Endodermal cell (in vitro differentiated cells): ENCODE data around the gene RASSF7. TPM values are rescaled to one million over a fixed set of nuclear protein-coding genes. Genes with fewer than 3 reads are reported as not detected.

Experiments
- DNase-seq: peaks from one replicate; pipeline ENCODE4 v3.0.0-alpha.2; 2017
- H3K27ac ChIP-seq: 2 replicates; pipeline ENCODE4 v1.5.1; 2013; ENCODE audit warnings: mild to moderate bottlenecking, low read depth, low read length, moderate library complexity
- H3K27me3 ChIP-seq: 2 replicates; pipeline ENCODE4 v1.6.1; 2013; ENCODE audit warnings: mild to moderate bottlenecking, low read length, moderate library complexity; ENCODE audit not compliant: insufficient read depth, control insufficient read depth, poor library complexity, severe bottlenecking
- H3K36me3 ChIP-seq: 2 replicates; pipeline ENCODE4 v1.7.0; 2013; ENCODE audit warnings: mild to moderate bottlenecking, low read length, moderate library complexity; ENCODE audit not compliant: control insufficient read depth, insufficient read depth
- H3K4me1 ChIP-seq: one replicate; pipeline ENCODE4 v1.7.0; 2013; ENCODE audit warnings: low read length; ENCODE audit not compliant: control insufficient read depth, insufficient read depth
- H3K4me3 ChIP-seq: 2 replicates; pipeline ENCODE4 v1.5.1; 2013; ENCODE audit warnings: mild to moderate bottlenecking, low read length, moderate library complexity
- H3K9ac ChIP-seq: 2 replicates; pipeline ENCODE4 v1.6.1; 2013; ENCODE audit warnings: mild to moderate bottlenecking, low read length, moderate library complexity; ENCODE audit not compliant: poor library complexity, severe bottlenecking; ENCODE audit errors: extremely low read depth
- H3K9me3 ChIP-seq: 2 replicates; pipeline ENCODE4 v1.6.1; 2013; ENCODE audit warnings: mild to moderate bottlenecking, low read length, moderate library complexity; ENCODE audit not compliant: control insufficient read depth
- H3K27ac Mint-ChIP-seq: 2 replicates; pipeline ENCODE4 v1.8.0; 2020; ENCODE audit warnings: mixed read lengths
- H3K27me3 Mint-ChIP-seq: 2 replicates; pipeline ENCODE4 v1.8.0; 2021; ENCODE audit warnings: mild to moderate bottlenecking, mixed read lengths; ENCODE audit not compliant: insufficient read depth
- H3K36me3 Mint-ChIP-seq: 2 replicates; pipeline ENCODE4 v1.8.0; 2020; ENCODE audit warnings: low read depth, mixed read lengths
- H3K4me1 Mint-ChIP-seq: 2 replicates; pipeline ENCODE4 v1.8.0; 2020; ENCODE audit warnings: mixed read lengths
- H3K4me3 Mint-ChIP-seq: 2 replicates; pipeline ENCODE4 v1.8.0; 2020; ENCODE audit warnings: mild to moderate bottlenecking, moderate library complexity, mixed read lengths
- H3K9me3 Mint-ChIP-seq: 2 replicates; pipeline ENCODE4 v1.8.0; 2020; ENCODE audit warnings: mild to moderate bottlenecking, mixed read lengths
- CTCF ChIP-seq: fragments of 200-600 bp; sonication (generic); conservative IDR thresholded peaks from 2 replicates; pipeline ENCODE4 v1.5.0; 2021; ENCODE audit warnings: antibody characterized with exemption, mild to moderate bottlenecking
- WGBS, 2 experiments: methylation state at CpG; one replicate each; pipeline versions ENCODE4 v1.1.5 to v1.1.7; 2013; ENCODE audit warnings: missing lambda C conversion rate in 2 of 2, mixed read lengths in 1 of 2; ENCODE audit not compliant: insufficient coverage in 1 of 2, insufficient read length in 1 of 2; 5-methylcytosine and 5-hydroxymethylcytosine counted together
- total RNA-seq, 2 donors: library from RNA; stranded (reverse); fragmentation: NEBNext Ultra II Directional in 1 of 2; extraction: Animal tissue kit (Norgen Biotek cat#: 25700) in 1 of 2; gene quantifications; 2 replicates in 1 of 2; 3 replicates in 1 of 2; pipeline ENCODE4 v1.2.1, GENCODE V29; 2021

RASSF7 gene
- total RNA-seq, 2 donors from 2014 or later = 34.2 to 36.3 TPM

DNA sequence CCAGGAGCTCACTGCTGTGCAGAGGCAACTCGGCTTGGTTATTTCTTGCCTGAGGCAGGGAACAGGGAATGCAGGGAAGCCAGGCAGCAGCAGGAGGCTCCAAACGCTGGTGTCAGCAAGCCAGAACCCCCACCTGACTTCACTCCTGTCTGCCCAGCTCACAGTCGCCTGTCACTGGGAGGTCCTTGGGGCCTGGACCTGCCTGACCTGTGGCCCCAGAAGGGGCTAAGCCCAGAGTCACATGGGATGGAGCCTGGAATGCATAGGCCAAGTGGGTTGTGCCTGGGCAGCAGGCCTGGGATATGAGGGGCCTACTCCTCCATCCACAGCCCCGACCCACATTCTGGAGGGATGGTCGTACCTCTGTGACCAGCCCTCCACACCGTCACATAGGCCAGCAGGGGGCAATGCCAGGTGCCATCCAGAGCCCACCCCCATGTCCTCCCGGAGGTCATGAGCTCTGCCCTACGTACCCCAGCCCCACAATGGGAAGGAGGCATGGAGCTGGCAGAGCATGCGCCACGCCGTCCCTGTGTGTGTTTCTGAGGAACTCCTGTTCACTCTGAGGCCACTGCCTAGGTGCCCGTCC lies 5.2 kb downstream of the RASSF7 start:
- 81 to 85% methylated on average over 8 to 12 of the region's 12 CpGs for WGBS, 2 experiments
- Histone ChIP-seq H3K9me3 (no peaks in the 10 kb centered on the region), H3K36me3 (peaks cover 8% of the 10 kb centered on the region), H3K4me1 (peaks cover 7% of the 10 kb centered on the region), H3K9ac (no peak overlapping the region), H3K4me3 (no peak overlapping the region), H3K27ac (no peak overlapping the region), H3K27me3 (no peaks in the 10 kb centered on the region)
- H3K27me3 Mint-ChIP-seq = peaks cover 13% of the 10 kb centered on the region
- H3K36me3 Mint-ChIP-seq = peaks cover 13% of the 10 kb centered on the region
- no peak for TF ChIP-seq CTCF
- H3K4me3 Mint-ChIP-seq = no peak overlapping the region
- H3K4me1 Mint-ChIP-seq = peaks cover 1% of the 10 kb centered on the region
- H3K27ac Mint-ChIP-seq = no peak overlapping the region
- DNase-seq = peak; percentile 33
- no peaks in the 10 kb centered on the region for H3K9me3 Mint-ChIP-seq

DNA sequence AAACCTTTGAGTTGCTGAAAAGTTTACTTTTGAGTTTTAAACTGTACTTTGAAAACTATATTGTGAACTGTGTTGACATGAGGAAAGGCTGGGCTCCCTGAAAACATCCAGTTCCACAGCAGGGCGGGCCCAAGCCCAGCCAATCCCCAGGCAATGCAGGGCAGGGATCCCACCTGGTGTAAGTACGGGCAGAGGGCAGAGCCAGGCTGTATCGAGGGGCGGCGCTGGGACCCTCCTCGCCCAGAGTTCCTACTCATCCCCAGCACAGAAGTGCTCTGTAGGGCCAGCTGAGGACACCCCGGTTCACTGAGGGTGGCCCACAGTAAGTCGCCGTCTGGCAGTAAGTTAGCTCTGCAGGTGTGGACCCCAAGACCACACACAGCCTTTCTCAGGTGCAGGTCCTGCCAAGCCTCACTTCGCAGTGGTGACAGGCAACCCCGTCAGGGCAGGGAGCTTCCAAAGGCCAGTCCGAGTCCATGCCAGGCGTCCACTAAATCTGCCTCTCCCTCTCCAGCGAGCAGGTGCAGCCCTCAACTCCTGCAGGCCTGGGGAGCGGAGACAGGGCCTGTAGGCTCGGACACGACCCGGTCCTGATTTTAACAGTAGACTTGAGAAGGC lies 6.3 kb downstream of the RASSF7 start:
- no peaks in the 10 kb centered on the region for H3K9me3 Mint-ChIP-seq
- peaks cover 15% of the 10 kb centered on the region for H3K27me3 Mint-ChIP-seq

DNA sequence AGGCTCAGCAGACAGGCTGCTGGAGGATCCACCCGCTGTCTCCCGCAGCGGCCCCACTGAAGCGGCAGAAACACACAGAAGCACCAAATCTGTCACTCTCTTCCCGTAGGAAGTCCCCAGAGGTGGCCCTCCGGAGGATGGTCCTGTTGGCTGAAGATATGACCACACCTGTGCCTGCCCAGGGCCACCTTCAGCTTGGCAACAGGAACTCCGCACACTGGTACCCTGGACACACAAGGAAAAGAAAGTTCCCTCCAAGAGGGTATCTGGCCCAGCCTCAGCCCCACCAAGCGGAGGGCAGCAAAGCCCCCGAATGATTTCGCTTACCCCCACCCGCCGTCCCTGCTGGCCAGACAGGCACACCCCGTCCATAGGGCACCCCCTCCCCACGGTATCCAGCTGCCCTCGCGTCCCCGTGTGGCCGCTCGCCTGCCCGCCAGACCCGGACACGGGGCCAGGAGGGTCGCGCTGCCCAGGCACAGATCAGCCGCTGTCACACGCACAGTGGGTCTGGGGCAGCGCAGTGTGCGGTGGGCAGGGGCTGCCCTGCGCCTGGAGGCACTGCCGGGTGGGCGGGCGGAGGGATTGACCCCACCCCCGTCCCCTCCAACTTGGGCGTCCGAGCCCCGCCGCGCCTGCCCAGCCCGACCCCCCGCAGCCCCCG lies 7.0 kb downstream of the RASSF7 start:
- H3K4me3 Mint-ChIP-seq = peak overlapping the region; percentile 66
- WGBS, 2 experiments = 23 to 38% methylated on average over 23 to 41 of the region's 41 CpGs
- no peak for DNase-seq

More for the DNA sequence above, 6.3 kb downstream of the RASSF7 start:
- peak overlapping the region; percentile 79 for H3K4me3 ChIP-seq
- no peak overlapping the region for H3K27ac Mint-ChIP-seq
- DNase-seq = peak; percentile 47
- H3K4me1 Mint-ChIP-seq = peaks cover 2% of the 10 kb centered on the region
- peaks cover 6% of the 10 kb centered on the region for H3K4me1 ChIP-seq
- no peaks in the 10 kb centered on the region for H3K9me3 ChIP-seq
- no peaks in the 10 kb centered on the region for H3K27me3 ChIP-seq
- peaks cover 10% of the 10 kb centered on the region for H3K36me3 Mint-ChIP-seq
- no peak overlapping the region for H3K9ac ChIP-seq
- TF ChIP-seq CTCF = no peak
- H3K36me3 ChIP-seq = peaks cover 8% of the 10 kb centered on the region
- peak overlapping the region; percentile 66 for H3K4me3 Mint-ChIP-seq
- H3K27ac ChIP-seq = no peak overlapping the region
- 89 to 95% methylated on average over 10 to 18 of the region's 18 CpGs for WGBS, 2 experiments

More for the DNA sequence above, 7.0 kb downstream of the RASSF7 start:
- Histone ChIP-seq H3K36me3 (peaks cover 2% of the 10 kb centered on the region), H3K4me3 (peak overlapping the region; percentile 79), H3K9me3 (no peaks in the 10 kb centered on the region), H3K9ac (no peak overlapping the region), H3K4me1 (peaks cover 3% of the 10 kb centered on the region), H3K27ac (no peak overlapping the region), H3K27me3 (no peaks in the 10 kb centered on the region)
- Mint-ChIP-seq H3K9me3 (no peaks in the 10 kb centered on the region), H3K27me3 (peaks cover 15% of the 10 kb centered on the region), H3K4me1 (peaks cover 2% of the 10 kb centered on the region), H3K27ac (no peak overlapping the region), H3K36me3 (peaks cover 10% of the 10 kb centered on the region)
- no peak for TF ChIP-seq CTCF
